K562 (cell line): Measurements from ENCODE around the gene CCDC85B. TPM values are rescaled to one million over a fixed set of nuclear protein-coding genes. Genes with fewer than 3 reads are reported as not detected.

Experiments used
- ATF7 ChIP-seq: fragments of 450-650 bp; IDR thresholded peaks from 2 replicates; pipeline ENCODE4 v1.7.1; 2014; ENCODE audit warnings: mild to moderate bottlenecking, moderate library complexity
- BHLHE40 ChIP-seq: IDR thresholded peaks from 2 replicates; pipeline ENCODE4 v1.6.1; 2011; ENCODE audit warnings: low read length, improper control_type of control experiment
- CBX8 ChIP-seq: fragments of 200-600 bp; sonication (generic); IDR thresholded peaks from 2 replicates; pipeline ENCODE4 v1.6.1; 2012; ENCODE audit warnings: borderline replicate concordance, mixed run types, low read depth, mild to moderate bottlenecking, moderate library complexity, mixed read lengths, low read length, control low read depth, inconsistent platforms; ENCODE audit not compliant: poor library complexity, severe bottlenecking; ENCODE audit errors: extremely low read depth
- CREBBP ChIP-seq: IDR thresholded peaks from one replicate; pipeline ENCODE4 v1.6.1; 2012; ENCODE audit warnings: low read depth, mild to moderate bottlenecking, control low read depth, inconsistent platforms, low read length
- E2F4 ChIP-seq: sonication (generic); formaldehyde crosslinking; IDR thresholded peaks from 2 replicates; pipeline ENCODE4 v1.8.0; 2022; ENCODE audit warnings: mild to moderate bottlenecking, low read depth, missing genetic modification reagents
- ELF1 ChIP-seq: fragments of 200-800 bp; sonication (Bioruptor generic); IDR thresholded peaks from 2 replicates; pipeline ENCODE4 v1.6.1; 2016; ENCODE audit warnings: missing genetic modification characterization, missing compliant biosample characterization
- FOXJ3 ChIP-seq: sonication (generic); formaldehyde crosslinking; IDR thresholded peaks from 2 replicates; pipeline ENCODE4 v1.4.0; 2020; ENCODE audit warnings: mild to moderate bottlenecking, missing genetic modification reagents
- GATAD2A ChIP-seq: fragments of 450-650 bp; IDR thresholded peaks from 2 replicates; pipeline ENCODE4 v1.6.1; 2017
- MAZ ChIP-seq, 2 experiments: fragments of 450-650 bp in 1 of 2; sonication (generic) in 1 of 2; formaldehyde crosslinking; IDR thresholded peaks in 1 of 2; conservative IDR thresholded peaks in 1 of 2; 2 replicates each; pipeline versions ENCODE4 v1.4.0 to v1.5.0; 2020; ENCODE audit warnings: mild to moderate bottlenecking in 1 of 2, missing genetic modification reagents in 1 of 2
- NCOA2 ChIP-seq, 2 experiments: fragments of 450-650 bp; IDR thresholded peaks; 2 replicates each; pipeline ENCODE4 v1.6.1; 2018; ENCODE audit warnings: mild to moderate bottlenecking in 2 of 2, moderate library complexity in 1 of 2; ENCODE audit not compliant: partially characterized antibody in 2 of 2
- NCOR1 ChIP-seq: fragments of 450-650 bp; IDR thresholded peaks from 2 replicates; pipeline ENCODE4 v1.6.1; 2016; ENCODE audit warnings: mild to moderate bottlenecking, moderate library complexity
- NEUROD1 ChIP-seq: fragments of 150-350 bp; IDR thresholded peaks from 2 replicates; pipeline ENCODE4 v1.6.1; 2014; ENCODE audit warnings: borderline replicate concordance, low read length, low read depth; ENCODE audit not compliant: partially characterized antibody
- NFRKB ChIP-seq: fragments of 450-650 bp; IDR thresholded peaks from 2 replicates; pipeline ENCODE4 v1.6.1; 2016; ENCODE audit warnings: low read depth
- POLR2AphosphoS5 ChIP-seq: IDR thresholded peaks from 2 replicates; pipeline ENCODE4 v1.6.1; 2011; ENCODE audit warnings: mild to moderate bottlenecking, low read depth, low read length, moderate library complexity; ENCODE audit not compliant: control insufficient read depth, insufficient read depth
- STAG1 ChIP-seq: sonication (generic); formaldehyde crosslinking; IDR thresholded peaks from 2 replicates; pipeline ENCODE4 v1.5.0; 2020; ENCODE audit warnings: missing genetic modification reagents, borderline replicate concordance
- USF2 ChIP-seq: sonication (generic); formaldehyde crosslinking; IDR thresholded peaks from 2 replicates; pipeline ENCODE4 v1.5.0; 2020; ENCODE audit warnings: missing genetic modification reagents
- ZBED1 ChIP-seq: IDR thresholded peaks from 2 replicates; pipeline ENCODE4 v1.6.1; 2014
- ZNF253 ChIP-seq: fragments of 250-450 bp; sonication (Bioruptor Pico); conservative IDR thresholded peaks from 2 replicates; pipeline ENCODE4 v1.6.1; 2021; ENCODE audit warnings: mild to moderate bottlenecking
- ZNF407 ChIP-seq: fragments of 450-650 bp; IDR thresholded peaks from 2 replicates; pipeline ENCODE4 v1.6.1; 2016; ENCODE audit warnings: low read depth
- ZNF431 ChIP-seq: sonication (generic); formaldehyde crosslinking; IDR thresholded peaks from 2 replicates; pipeline ENCODE4 v1.8.0; 2022; ENCODE audit warnings: mild to moderate bottlenecking, missing genetic modification reagents
- polyA plus RNA-seq, 8 experiments: library from polyadenylated mRNA; depleted of rRNA in 4 of 8; stranded (reverse) in 5 of 8; unstranded in 3 of 8; fragments of >200 nt; fragmentation: Nextera tagmentation in 2 of 8; fragmentation: Illumina TruSeq in 1 of 8; extraction: Ambion mirVana in 2 of 8; extraction: Trizol in 1 of 8; gene quantifications; 2 replicates each; pipeline versions ENCODE4 v1.2.1 to v1.2.3, GENCODE V29; 2011 to 2014; ENCODE audit warnings: inconsistent platforms in 1 of 8, missing spikeins in 1 of 8
- total RNA-seq, 7 experiments: library from RNA; depleted of rRNA in 6 of 7; stranded (reverse); fragments of >200 nt in 6 of 7; fragmentation: Illumina TruSeq in 2 of 7; extraction: Trizol in 2 of 7; gene quantifications; 2 replicates each; pipeline versions ENCODE4 v1.2.1 to v1.2.3, GENCODE V29; 2011 to 2021; ENCODE audit warnings: low replicate concordance in 1 of 7

The CCDC85B gene
- total and polyA plus RNA-seq, 9 of the 15 experiments (the other 6 are each of a cell fraction or from before 2014, with no cell fraction given), result 0.14 to 138 (median 6.2) TPM

GRCh38 chr11:65906602-65907001 lies 16.1 kb downstream of the CCDC85B start (continued):
- TF ChIP-seq POLR2AphosphoS5 (0 out of 2 replicates have a peak, but pooled peaks have one; percentile 48), ZNF407 (no peak), ATF7 (no peak), MAZ (CRISPR knock-in tag; conservative IDR thresholded peaks at IDR 0.05 in 1 of 2, IDR thresholded peaks at IDR 0.05 in 1 of 2) (0 out of 4 replicates have a peak, but pooled peaks of 1 of the 2 experiments have one; percentile 15), STAG1 (CRISPR knock-in tag) (no peak), ZBED1 (no peak), ZNF431 (CRISPR knock-in tag) (no peak), NEUROD1 (no peak), NFRKB (no peak), E2F4 (CRISPR knock-in tag) (no peak), BHLHE40 (peak; percentile 70), USF2 (CRISPR knock-in tag) (no peak), CBX8 (no peak), FOXJ3 (CRISPR knock-in tag) (no peak), NCOA2 (IDR thresholded peaks at IDR 0.05; ENCODE audit: partially characterized antibody in 2 of 2) (no peak), ZNF253 (CRISPR knock-in tag) (no peak), NCOR1 (peak; percentile 43; the same call in 1 of the 2 replicates), ELF1 (tag) (no peak), GATAD2A (no peak), CREBBP (no peak)
